Breast epithelium (tissue), 3 donors: ENCODE data around the gene EIF5AL1.
"Not testable (repeated sequence)": the region's sequence is repeated elsewhere in the genome, so short reads cannot be mapped to it uniquely, and the experiment has no call there.

Experiments used
- POLR2A ChIP-seq: fragments of 450-650 bp; IDR thresholded peaks from one replicate; pipeline ENCODE4 v1.6.1; 2016; ENCODE audit warnings: antibody characterized with exemption, mild to moderate bottlenecking, moderate library complexity
- TF ChIP-seq, protein P1 (sequence below), 3 donors: fragments of 450-650 bp; IDR thresholded peaks; one replicate each; pipeline ENCODE4 v1.5.1; 2016 to 2017; ENCODE audit warnings: antibody characterized with exemption in 3 of 3, mild to moderate bottlenecking in 3 of 3, moderate library complexity in 3 of 3

DNA sequence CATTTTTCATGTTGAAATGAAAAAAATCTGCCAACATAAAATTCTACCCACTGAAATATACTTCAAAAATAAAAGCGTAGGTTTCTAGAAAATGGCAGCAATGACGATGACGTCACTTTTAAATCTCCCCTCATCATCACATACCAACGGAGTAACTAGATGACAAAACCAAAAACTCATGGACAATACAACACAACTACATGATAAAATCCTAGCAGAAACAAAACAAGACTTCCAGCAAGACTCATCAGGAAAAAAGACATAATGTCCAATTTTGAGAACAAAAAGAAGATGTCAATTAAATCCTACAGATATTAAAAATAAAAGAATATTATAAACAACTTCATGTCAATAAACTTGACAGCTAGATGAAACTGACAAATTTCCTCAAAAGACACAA is 15.9 kb downstream of the EIF5AL1 start:
- TF ChIP-seq, protein P1, sequence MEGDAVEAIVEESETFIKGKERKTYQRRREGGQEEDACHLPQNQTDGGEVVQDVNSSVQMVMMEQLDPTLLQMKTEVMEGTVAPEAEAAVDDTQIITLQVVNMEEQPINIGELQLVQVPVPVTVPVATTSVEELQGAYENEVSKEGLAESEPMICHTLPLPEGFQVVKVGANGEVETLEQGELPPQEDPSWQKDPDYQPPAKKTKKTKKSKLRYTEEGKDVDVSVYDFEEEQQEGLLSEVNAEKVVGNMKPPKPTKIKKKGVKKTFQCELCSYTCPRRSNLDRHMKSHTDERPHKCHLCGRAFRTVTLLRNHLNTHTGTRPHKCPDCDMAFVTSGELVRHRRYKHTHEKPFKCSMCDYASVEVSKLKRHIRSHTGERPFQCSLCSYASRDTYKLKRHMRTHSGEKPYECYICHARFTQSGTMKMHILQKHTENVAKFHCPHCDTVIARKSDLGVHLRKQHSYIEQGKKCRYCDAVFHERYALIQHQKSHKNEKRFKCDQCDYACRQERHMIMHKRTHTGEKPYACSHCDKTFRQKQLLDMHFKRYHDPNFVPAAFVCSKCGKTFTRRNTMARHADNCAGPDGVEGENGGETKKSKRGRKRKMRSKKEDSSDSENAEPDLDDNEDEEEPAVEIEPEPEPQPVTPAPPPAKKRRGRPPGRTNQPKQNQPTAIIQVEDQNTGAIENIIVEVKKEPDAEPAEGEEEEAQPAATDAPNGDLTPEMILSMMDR (IDR thresholded peaks at IDR 0.05): not testable (repeated sequence)
- TF ChIP-seq POLR2A: not testable (repeated sequence)
